A673 (cell line): ENCODE data around the gene UBXN6. TPM values are rescaled to one million over a fixed set of nuclear protein-coding genes. Genes with fewer than 3 reads are reported as not detected.

Source experiments
- Bru-seq: library from RNA; stranded (reverse); fragments of 400-500 nt; gene quantifications from one replicate; lab custom pipeline; 2021; lab: Mats Ljungman, UMichigan
- BruChase-seq, 2 experiments: library from RNA; stranded (reverse); fragments of 400-500 nt; gene quantifications; one replicate each; lab custom pipeline; 2021; lab: Mats Ljungman, UMichigan
- BruUV-seq: library from RNA; stranded (reverse); fragments of 400-500 nt; replicated peaks from 2 replicates; lab custom pipeline; 2021; lab: Mats Ljungman, UMichigan
- CTCF ChIA-PET: fragments of 300-600 bp; sonication (Branson Sonifier 250); formaldehyde crosslinking; loops from one replicate; lab custom pipeline; 2022; ENCODE audit warnings: antibody characterized with exemption; lab: Charles Lee
- POLR2A ChIA-PET: fragments of 300-600 bp; sonication (Branson Sonifier 250); formaldehyde crosslinking; loops from one replicate; lab custom pipeline; 2022; ENCODE audit warnings: antibody characterized with exemption; ENCODE audit not compliant: low non-redundant PET; lab: Charles Lee
- DNase-seq: peaks from one replicate; pipeline ENCODE4 v3.0.0-alpha.2; 2015; ENCODE audit warnings: low spot score
- H3K27ac ChIP-seq: fragments of 200-600 bp; sonication (generic); 2 replicates; pipeline ENCODE4 v1.5.1; 2016; ENCODE audit warnings: mixed run types, low read depth, mild to moderate bottlenecking, mixed read lengths, antibody characterized with exemption, low read length; ENCODE audit not compliant: poor library complexity, severe bottlenecking
- H3K27me3 ChIP-seq: fragments of 200-600 bp; sonication (generic); replicated peaks from 2 replicates; pipeline ENCODE4 v1.6.1; 2017; ENCODE audit warnings: mixed run types, low read depth, mild to moderate bottlenecking, mixed read lengths, antibody characterized with exemption, low read length; ENCODE audit not compliant: insufficient read depth, poor library complexity
- H3K36me3 ChIP-seq: fragments of 200-600 bp; sonication (generic); 2 replicates; pipeline ENCODE4 v1.6.1; 2016; ENCODE audit warnings: mixed run types, mild to moderate bottlenecking, mixed read lengths, antibody characterized with exemption, low read length; ENCODE audit not compliant: insufficient read depth, poor library complexity, severe bottlenecking
- H3K4me1 ChIP-seq: fragments of 200-600 bp; sonication (generic); 2 replicates; pipeline ENCODE4 v1.6.1; 2017; ENCODE audit warnings: mixed run types, mild to moderate bottlenecking, mixed read lengths, antibody characterized with exemption, low read length; ENCODE audit not compliant: insufficient read depth, poor library complexity, severe bottlenecking
- H3K4me3 ChIP-seq: fragments of 200-600 bp; sonication (generic); 2 replicates; pipeline ENCODE4 v1.5.1; 2016; ENCODE audit warnings: low read depth, mixed run types, mild to moderate bottlenecking, mixed read lengths, low read length; ENCODE audit not compliant: poor library complexity, severe bottlenecking
- H3K9me3 ChIP-seq: fragments of 200-600 bp; sonication (generic); 2 replicates; pipeline ENCODE4 v1.6.1; 2016; ENCODE audit warnings: mixed run types, low read depth, mild to moderate bottlenecking, mixed read lengths, antibody characterized with exemption, low read length; ENCODE audit not compliant: poor library complexity, severe bottlenecking
- EZH2 ChIP-seq: fragments of 200-600 bp; sonication (generic); IDR thresholded peaks from 2 replicates; pipeline ENCODE4 v1.6.1; 2017; ENCODE audit warnings: borderline replicate concordance, low read depth, mild to moderate bottlenecking, mixed read lengths, antibody characterized with exemption, low read length; ENCODE audit not compliant: poor library complexity, severe bottlenecking
- intact Hi-C: fragments of 100-400 bp; cut with micrococcal nuclease; formaldehyde crosslinking; loops from one replicate; pipeline ENCODE4 v1.10.0; 2022; ENCODE audit not compliant: unreplicated experiment
- long read RNA-seq: library from polyadenylated mRNA; stranded (forward); transcript quantifications from one replicate; pipeline ENCODE4 v2.0.0, GENCODE V29; 2022
- total RNA-seq: library from RNA; stranded (reverse); gene quantifications from 2 replicates; pipeline ENCODE4 v1.2.3, GENCODE V29; 2021
- TF ChIP-seq, protein P1 (sequence below): fragments of 300-800, 200-600 bp; sonication (generic); conservative IDR thresholded peaks from 2 replicates; pipeline ENCODE4 v1.5.1; 2017; ENCODE audit warnings: low read depth, mild to moderate bottlenecking, antibody characterized with exemption, low read length, moderate library complexity, mixed read lengths

Gene UBXN6, protein sequence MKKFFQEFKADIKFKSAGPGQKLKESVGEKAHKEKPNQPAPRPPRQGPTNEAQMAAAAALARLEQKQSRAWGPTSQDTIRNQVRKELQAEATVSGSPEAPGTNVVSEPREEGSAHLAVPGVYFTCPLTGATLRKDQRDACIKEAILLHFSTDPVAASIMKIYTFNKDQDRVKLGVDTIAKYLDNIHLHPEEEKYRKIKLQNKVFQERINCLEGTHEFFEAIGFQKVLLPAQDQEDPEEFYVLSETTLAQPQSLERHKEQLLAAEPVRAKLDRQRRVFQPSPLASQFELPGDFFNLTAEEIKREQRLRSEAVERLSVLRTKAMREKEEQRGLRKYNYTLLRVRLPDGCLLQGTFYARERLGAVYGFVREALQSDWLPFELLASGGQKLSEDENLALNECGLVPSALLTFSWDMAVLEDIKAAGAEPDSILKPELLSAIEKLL
- total RNA-seq (49.1 and 56.1 TPM in 2 replicates), Bru-seq, nascent RNA (percentile 47 among the genes with signal in this experiment), BruChase-seq, experiment 1, labeled RNA remaining after a 2-hour chase (percentile 53 among the genes with signal in this experiment), BruChase-seq, experiment 2, labeled RNA remaining after a 6-hour chase (percentile 68 among the genes with signal in this experiment)
- long read RNA-seq, full-length matches to known transcripts = 6 of 20 reads
- long read RNA-seq, partial matches to known transcripts = 5 of 20 reads
- long read RNA-seq, other reads (novel, unspliced or antisense) = 9 of 20 reads

DNA sequence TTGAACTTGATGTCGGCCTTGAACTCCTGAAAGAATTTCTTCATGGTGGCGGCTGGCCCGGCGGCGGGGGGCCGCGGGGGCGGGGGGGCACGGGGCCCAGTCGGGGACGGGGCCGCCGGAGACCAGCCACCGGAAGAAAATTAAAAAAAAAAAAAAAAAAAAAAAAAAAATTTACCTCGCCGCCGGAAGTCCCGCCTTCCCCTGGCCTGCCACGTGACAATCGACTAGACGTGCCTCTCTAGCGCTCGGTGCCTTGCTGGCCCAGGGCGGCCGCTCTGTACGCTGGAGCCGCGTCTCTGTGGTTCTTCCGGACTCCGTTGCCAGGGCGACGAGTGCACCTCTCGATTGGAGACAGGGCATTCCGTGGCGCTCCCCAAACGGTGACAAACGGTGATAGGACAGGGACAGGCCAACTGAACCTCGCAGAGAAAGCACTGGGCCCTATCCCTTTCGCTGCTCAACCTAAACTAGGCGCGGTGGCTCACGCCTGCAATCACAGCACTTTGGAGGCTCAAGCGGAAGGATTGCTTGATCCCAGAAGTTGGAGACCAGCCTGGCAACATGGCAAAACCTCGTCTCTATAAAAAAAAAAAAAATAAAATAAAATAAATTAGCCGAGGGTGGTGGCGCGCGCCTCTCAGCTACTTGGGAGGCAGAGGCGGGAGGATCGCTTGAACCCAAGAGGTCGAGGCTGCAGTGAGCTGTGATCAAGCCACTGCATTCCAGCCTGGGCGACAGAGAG lies at the start of gene UBXN6:
Gene UBXN6 (minus strand): TSS at position 141 of the 742 bp plus-strand sequence. CDS start 97 bp downstream, at position 44.
- intact Hi-C loops = no loop called here
- no peak for TF ChIP-seq EZH2
- TF ChIP-seq, protein P1, sequence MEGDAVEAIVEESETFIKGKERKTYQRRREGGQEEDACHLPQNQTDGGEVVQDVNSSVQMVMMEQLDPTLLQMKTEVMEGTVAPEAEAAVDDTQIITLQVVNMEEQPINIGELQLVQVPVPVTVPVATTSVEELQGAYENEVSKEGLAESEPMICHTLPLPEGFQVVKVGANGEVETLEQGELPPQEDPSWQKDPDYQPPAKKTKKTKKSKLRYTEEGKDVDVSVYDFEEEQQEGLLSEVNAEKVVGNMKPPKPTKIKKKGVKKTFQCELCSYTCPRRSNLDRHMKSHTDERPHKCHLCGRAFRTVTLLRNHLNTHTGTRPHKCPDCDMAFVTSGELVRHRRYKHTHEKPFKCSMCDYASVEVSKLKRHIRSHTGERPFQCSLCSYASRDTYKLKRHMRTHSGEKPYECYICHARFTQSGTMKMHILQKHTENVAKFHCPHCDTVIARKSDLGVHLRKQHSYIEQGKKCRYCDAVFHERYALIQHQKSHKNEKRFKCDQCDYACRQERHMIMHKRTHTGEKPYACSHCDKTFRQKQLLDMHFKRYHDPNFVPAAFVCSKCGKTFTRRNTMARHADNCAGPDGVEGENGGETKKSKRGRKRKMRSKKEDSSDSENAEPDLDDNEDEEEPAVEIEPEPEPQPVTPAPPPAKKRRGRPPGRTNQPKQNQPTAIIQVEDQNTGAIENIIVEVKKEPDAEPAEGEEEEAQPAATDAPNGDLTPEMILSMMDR = no peak
- Histone ChIP-seq H3K27ac (peak within 1 kb of the TSS; percentile 89), H3K27me3 (no peaks in the 10 kb centered on the region), H3K4me3 (peak within 1 kb of the TSS; percentile 77), H3K9me3 (no peaks in the 10 kb centered on the region), H3K4me1 (peaks cover 13% of the 10 kb centered on the region), H3K36me3 (peaks cover 6% of the 10 kb centered on the region)
- ChIA-PET POLR2A (no interaction called here), CTCF (no interaction called here)
- BruUV-seq = no TSS peak
- peak; percentile 99 for DNase-seq

DNA sequence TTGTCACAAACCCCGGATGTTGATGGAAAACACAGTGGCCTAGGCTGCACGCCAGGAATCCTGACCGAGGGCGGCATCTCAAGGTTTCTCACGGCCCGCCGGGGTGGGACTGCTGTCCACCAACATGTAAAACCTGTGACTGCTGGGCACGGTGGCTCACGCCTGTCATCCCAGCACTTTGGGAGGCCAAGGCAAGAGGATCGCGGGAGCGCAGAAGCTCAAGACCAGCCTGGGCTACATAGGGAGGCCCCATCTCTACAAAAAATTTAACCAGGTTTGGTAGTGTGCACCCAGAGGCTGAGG lies 49.5 kb upstream of the UBXN6 start:
- Histone ChIP-seq H3K36me3 (peaks cover 3% of the 10 kb centered on the region), H3K27me3 (no peaks in the 10 kb centered on the region), H3K9me3 (no peaks in the 10 kb centered on the region), H3K4me3 (no peak overlapping the region), H3K4me1 (no peaks in the 10 kb centered on the region), H3K27ac (no peak overlapping the region)
- no TSS peak for BruUV-seq
- CTCF ChIA-PET = interaction anchor here (0.6 to 0.8 kb wide), 2 partner anchors 18 to 36 kb away, joined by 4 read pairs; no protein-coding TSS in a partner anchor
- no peak for DNase-seq
- TF ChIP-seq, protein P1 = no peak
- TF ChIP-seq EZH2 = no peak
- intact Hi-C loops = no loop called here
- POLR2A ChIA-PET = no interaction called here

DNA sequence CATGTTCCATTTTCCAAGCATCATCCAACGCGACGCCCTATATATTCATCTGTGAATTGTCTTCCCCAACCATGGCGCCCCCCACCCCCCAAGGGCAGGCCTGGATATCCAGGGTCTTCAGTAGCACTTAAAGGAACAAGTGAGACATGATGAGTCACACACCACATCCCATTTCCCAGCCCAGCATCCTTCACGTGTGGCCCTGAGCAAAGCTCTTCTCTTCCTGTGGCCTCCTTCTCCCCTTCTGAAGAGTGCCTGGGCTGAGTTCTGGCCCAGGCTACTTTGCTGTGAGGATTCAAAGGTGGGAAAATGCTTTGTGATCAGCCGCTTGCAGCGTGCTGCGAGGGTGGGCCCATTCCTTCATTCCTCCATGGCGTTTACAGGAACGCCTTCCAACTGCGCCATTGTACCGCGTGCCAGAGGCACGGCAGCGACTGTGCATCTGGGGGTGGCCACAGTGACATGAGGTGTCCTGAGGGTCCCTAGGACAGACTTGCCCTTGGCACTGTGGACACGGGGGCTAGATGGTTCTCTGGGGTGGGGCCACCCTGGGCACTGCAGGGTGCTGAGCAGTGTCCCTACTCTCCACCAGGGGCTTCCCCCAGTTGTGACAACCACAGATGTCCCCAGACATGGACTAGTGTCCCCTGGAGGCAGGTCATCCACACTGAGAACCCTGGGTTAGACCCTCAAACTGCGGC lies 49.0 kb upstream of the UBXN6 start:
- Histone ChIP-seq H3K4me3 (no peak overlapping the region), H3K4me1 (no peaks in the 10 kb centered on the region), H3K36me3 (peaks cover 6% of the 10 kb centered on the region), H3K9me3 (no peaks in the 10 kb centered on the region), H3K27ac (no peak overlapping the region), H3K27me3 (no peaks in the 10 kb centered on the region)
- no peak for TF ChIP-seq EZH2
- TF ChIP-seq, protein P1 = no peak
- intact Hi-C loops = no loop called here
- no TSS peak for BruUV-seq
- CTCF ChIA-PET = interaction anchor here (0.6 to 0.7 kb wide), 2 partner anchors 9 to 36 kb away, joined by 3 to 4 read pairs; no protein-coding TSS in a partner anchor
- POLR2A ChIA-PET = no interaction called here
- no peak for DNase-seq
